GM23338 (cell line): ENCODE results near the gene PHYKPL. TPM values are rescaled to one million over a fixed set of nuclear protein-coding genes. Genes with fewer than 3 reads are reported as not detected.
A peak's percentile ranks its signal among the peaks of the same experiment; 100 is the strongest.

ENCODE experiments used
- ATAC-seq: fragments of 200-7000 bp; cut with Tn5 transposase; 3 replicates; pipeline ENCODE4 v1.9.1; 2020
- DNase-seq: peaks from one replicate; pipeline ENCODE4 v3.0.0-alpha.2; 2015; ENCODE audit warnings: low spot score
- H2AFZ ChIP-seq: fragments of 200-600 bp; sonication (generic); 2 replicates; pipeline ENCODE4 v1.8.0; 2016; ENCODE audit warnings: antibody characterized with exemption, mild to moderate bottlenecking, moderate library complexity
- H3F3A ChIP-seq: fragments of 200-600 bp; sonication (generic); replicated peaks from 2 replicates; pipeline ENCODE4 v1.8.0; 2017; ENCODE audit warnings: antibody characterized with exemption, mixed run types, low read depth
- H3K27ac ChIP-seq: fragments of 200-600 bp; sonication (generic); 2 replicates; pipeline ENCODE4 v1.6.1; 2016; ENCODE audit warnings: low read depth
- H3K27me3 ChIP-seq: fragments of 200-600 bp; sonication (generic); 2 replicates; pipeline ENCODE4 v1.8.0; 2016; ENCODE audit warnings: mild to moderate bottlenecking, mixed run types, moderate library complexity; ENCODE audit not compliant: insufficient read depth
- H3K36me3 ChIP-seq: fragments of 200-600 bp; sonication (generic); 2 replicates; pipeline ENCODE4 v1.8.0; 2016; ENCODE audit warnings: mild to moderate bottlenecking; ENCODE audit not compliant: insufficient read depth
- H3K4me1 ChIP-seq: fragments of 200-600 bp; sonication (generic); 2 replicates; pipeline ENCODE4 v1.8.0; 2016; ENCODE audit warnings: mild to moderate bottlenecking, moderate library complexity; ENCODE audit not compliant: insufficient read depth
- H3K4me2 ChIP-seq: fragments of 200-600 bp; sonication (generic); 2 replicates; pipeline ENCODE4 v1.7.1; 2017; ENCODE audit warnings: mixed run types
- H3K4me3 ChIP-seq: fragments of 200-600 bp; sonication (generic); 2 replicates; pipeline ENCODE4 v1.6.1; 2016; ENCODE audit warnings: mixed run types
- H3K79me2 ChIP-seq: fragments of 200-600 bp; sonication (generic); replicated peaks from 2 replicates; pipeline ENCODE4 v1.8.0; 2017; ENCODE audit warnings: mild to moderate bottlenecking; ENCODE audit not compliant: insufficient read depth
- H3K9me2 ChIP-seq: fragments of 200-600 bp; sonication (generic); 2 replicates; pipeline ENCODE4 v1.8.0; 2017; ENCODE audit not compliant: insufficient read depth
- H4K20me1 ChIP-seq: fragments of 200-600 bp; sonication (generic); replicated peaks from 2 replicates; pipeline ENCODE4 v1.8.0; 2017; ENCODE audit warnings: mild to moderate bottlenecking; ENCODE audit not compliant: insufficient read depth
- H3K27ac Mint-ChIP-seq: 2 replicates; pipeline ENCODE4 v1.8.0; 2020; ENCODE audit warnings: inconsistent platforms, mild to moderate bottlenecking, moderate library complexity, mixed read lengths
- H3K27me3 Mint-ChIP-seq: 3 replicates; pipeline ENCODE4 v1.8.0; 2022; ENCODE audit warnings: low read depth, mild to moderate bottlenecking, moderate library complexity, mixed read lengths, inconsistent platforms; ENCODE audit not compliant: insufficient read depth, poor library complexity
- H3K36me3 Mint-ChIP-seq: 3 replicates; pipeline ENCODE4 v1.8.0; 2021; ENCODE audit warnings: low read depth, mild to moderate bottlenecking, inconsistent platforms, moderate library complexity, mixed read lengths
- H3K4me1 Mint-ChIP-seq: 3 replicates; pipeline ENCODE4 v1.8.0; 2020; ENCODE audit warnings: mild to moderate bottlenecking, inconsistent platforms, mixed read lengths
- H3K4me3 Mint-ChIP-seq: 3 replicates; pipeline ENCODE4 v1.8.0; 2021; ENCODE audit warnings: moderate library complexity, mild to moderate bottlenecking, inconsistent platforms, mixed read lengths
- H3K9me3 Mint-ChIP-seq: 3 replicates; pipeline ENCODE4 v1.8.0; 2020; ENCODE audit warnings: moderate library complexity, mild to moderate bottlenecking, inconsistent platforms, mixed read lengths
- CREB1 ChIP-seq: fragments of 250-450 bp; sonication (Bioruptor Pico); IDR thresholded peaks from 2 replicates; pipeline ENCODE4 v1.5.0; 2020; ENCODE audit warnings: low read depth, mild to moderate bottlenecking, moderate library complexity
- CTCF ChIP-seq, 2 experiments: fragments of 200-600 bp in 1 of 2; sonication (generic) in 1 of 2; conservative IDR thresholded peaks; 2 replicates each; pipeline versions ENCODE4 v1.5.1 to v1.6.1; 2016 to 2017; ENCODE audit warnings: antibody characterized with exemption in 2 of 2, low read depth in 2 of 2, mild to moderate bottlenecking in 2 of 2, moderate library complexity in 1 of 2
- EZH2phosphoT487 ChIP-seq: fragments of 200-600 bp; sonication (generic); IDR thresholded peaks from one replicate; pipeline ENCODE4 v1.8.1; 2018; ENCODE audit warnings: antibody characterized with exemption; ENCODE audit not compliant: unreplicated experiment
- POLR2AphosphoS5 ChIP-seq: IDR thresholded peaks from 2 replicates; pipeline ENCODE4 v1.6.1; 2016; ENCODE audit warnings: antibody characterized with exemption, low read depth
- STAT1 ChIP-seq: IDR thresholded peaks from one replicate; pipeline ENCODE4 v1.6.1; 2016; ENCODE audit warnings: antibody characterized with exemption; ENCODE audit not compliant: unreplicated experiment
- ZNF114 ChIP-seq: fragments of 250-450 bp; sonication (Bioruptor Pico); IDR thresholded peaks from 2 replicates; pipeline ENCODE4 v1.5.0; 2020; ENCODE audit warnings: mild to moderate bottlenecking, moderate library complexity
- polyA plus RNA-seq: library from polyadenylated mRNA; unstranded; fragments of >200 nt; fragmentation: Nextera tagmentation; extraction: Ambion mirVana; gene quantifications from 2 replicates; pipeline ENCODE4 v1.2.1, GENCODE V29; 2016
- total RNA-seq: library from RNA; depleted of rRNA; stranded (reverse); fragments of >200 nt; shearing (Covaris generic); gene quantifications from 2 replicates; pipeline ENCODE4 v1.2.3, GENCODE V29; 2014
- TF ChIP-seq, protein P1 (sequence below): IDR thresholded peaks from 2 replicates; pipeline ENCODE4 v1.6.1; 2016; ENCODE audit warnings: antibody characterized with exemption
- TF ChIP-seq, protein P2 (sequence below): fragments of 250-450 bp; sonication (Bioruptor Pico); IDR thresholded peaks from 2 replicates; pipeline ENCODE4 v1.5.0; 2020; ENCODE audit warnings: mild to moderate bottlenecking, moderate library complexity

The PHYKPL gene
- total and polyA plus RNA-seq, 2 experiments from 2014 or later = 15.9 to 20.8 TPM

- Histone ChIP-seq H3K4me2 (no peak overlapping the region), H3K36me3 (no peaks in the 10 kb centered on the region), H3K79me2 (no peaks in the 10 kb centered on the region), H4K20me1 (no peaks in the 10 kb centered on the region), H2AFZ (peak overlapping the region; percentile 23; the same call in 1 of the 2 replicates), H3K9me2 (no peaks in the 10 kb centered on the region), H3F3A (peaks cover 16% of the 10 kb centered on the region; the same call in 1 of the 2 replicates), H3K4me3 (no peak overlapping the region), H3K27ac (peak overlapping the region; percentile 7; the same call in 1 of the 2 replicates), H3K4me1 (peaks cover 26% of the 10 kb centered on the region), H3K27me3 (no peaks in the 10 kb centered on the region)
- peaks cover 22% of the 10 kb centered on the region for H3K36me3 Mint-ChIP-seq
- DNase-seq = peak; percentile 72
- TF ChIP-seq CTCF (conservative IDR thresholded peaks at IDR 0.05; ENCODE audit: low read depth in 2 of 2) = peak; percentile 39 to 56
- TF ChIP-seq CREB1 (CRISPR knock-in tag) = no peak
- peaks cover 29% of the 10 kb centered on the region for H3K4me1 Mint-ChIP-seq
- no peak overlapping the region for H3K4me3 Mint-ChIP-seq
- H3K27ac Mint-ChIP-seq = peak overlapping the region; percentile 62; the same call in 1 of the 2 replicates
- H3K9me3 Mint-ChIP-seq = peaks cover 26% of the 10 kb centered on the region
- ATAC-seq = peak; percentile 37
- peaks cover 12% of the 10 kb centered on the region for H3K27me3 Mint-ChIP-seq
These were observed 55.0 kb downstream of the PHYKPL start for GRCh38 chr5:178177569-178177968.

DNA sequence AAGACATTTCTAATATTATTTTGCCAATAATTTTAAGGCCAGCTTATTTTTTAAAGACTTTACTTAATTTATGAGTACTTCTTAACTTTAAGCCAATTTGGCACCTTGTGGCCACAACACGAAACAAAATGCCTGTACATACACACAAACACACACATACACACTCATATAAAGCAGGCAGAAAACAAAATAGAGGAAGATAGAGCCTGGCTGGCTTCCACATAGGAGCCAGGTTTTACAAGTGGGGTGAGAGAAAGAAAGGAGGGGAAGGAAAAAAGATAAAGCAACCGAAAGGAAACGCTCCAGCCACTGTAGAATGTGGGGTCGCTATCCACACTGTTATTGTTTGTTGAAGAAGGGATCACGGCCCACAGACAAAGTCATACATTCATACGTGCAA lies 55.8 kb downstream of the PHYKPL start:
- no peak overlapping the region for H3K4me3 ChIP-seq
- H3F3A ChIP-seq = peaks cover 14% of the 10 kb centered on the region; the same call in 1 of the 2 replicates
- no peak overlapping the region for H3K4me2 ChIP-seq
- no peak overlapping the region; the same call in 1 of the 2 replicates for H3K27ac Mint-ChIP-seq
- peaks cover 22% of the 10 kb centered on the region for H3K4me1 Mint-ChIP-seq
- H3K4me3 Mint-ChIP-seq = no peak overlapping the region
- no peaks in the 10 kb centered on the region for H4K20me1 ChIP-seq
- H3K27me3 Mint-ChIP-seq = peaks cover 11% of the 10 kb centered on the region
- no peak overlapping the region; the same call in 1 of the 2 replicates for H3K27ac ChIP-seq
- DNase-seq (no peak), ATAC-seq (no peak)
- peaks cover 19% of the 10 kb centered on the region for H3K4me1 ChIP-seq
- H3K79me2 ChIP-seq = no peaks in the 10 kb centered on the region
- H3K9me2 ChIP-seq = no peaks in the 10 kb centered on the region
- H3K9me3 Mint-ChIP-seq = peaks cover 18% of the 10 kb centered on the region
- TF ChIP-seq ZNF114 (CRISPR knock-in tag) (no peak), STAT1 (no peak), EZH2phosphoT487 (no peak), POLR2AphosphoS5 (no peak), CTCF (conservative IDR thresholded peaks at IDR 0.05; ENCODE audit: low read depth in 2 of 2) (no peak)
- TF ChIP-seq, protein P1, sequence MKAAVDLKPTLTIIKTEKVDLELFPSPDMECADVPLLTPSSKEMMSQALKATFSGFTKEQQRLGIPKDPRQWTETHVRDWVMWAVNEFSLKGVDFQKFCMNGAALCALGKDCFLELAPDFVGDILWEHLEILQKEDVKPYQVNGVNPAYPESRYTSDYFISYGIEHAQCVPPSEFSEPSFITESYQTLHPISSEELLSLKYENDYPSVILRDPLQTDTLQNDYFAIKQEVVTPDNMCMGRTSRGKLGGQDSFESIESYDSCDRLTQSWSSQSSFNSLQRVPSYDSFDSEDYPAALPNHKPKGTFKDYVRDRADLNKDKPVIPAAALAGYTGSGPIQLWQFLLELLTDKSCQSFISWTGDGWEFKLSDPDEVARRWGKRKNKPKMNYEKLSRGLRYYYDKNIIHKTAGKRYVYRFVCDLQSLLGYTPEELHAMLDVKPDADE = no peak
- TF ChIP-seq, protein P2, sequence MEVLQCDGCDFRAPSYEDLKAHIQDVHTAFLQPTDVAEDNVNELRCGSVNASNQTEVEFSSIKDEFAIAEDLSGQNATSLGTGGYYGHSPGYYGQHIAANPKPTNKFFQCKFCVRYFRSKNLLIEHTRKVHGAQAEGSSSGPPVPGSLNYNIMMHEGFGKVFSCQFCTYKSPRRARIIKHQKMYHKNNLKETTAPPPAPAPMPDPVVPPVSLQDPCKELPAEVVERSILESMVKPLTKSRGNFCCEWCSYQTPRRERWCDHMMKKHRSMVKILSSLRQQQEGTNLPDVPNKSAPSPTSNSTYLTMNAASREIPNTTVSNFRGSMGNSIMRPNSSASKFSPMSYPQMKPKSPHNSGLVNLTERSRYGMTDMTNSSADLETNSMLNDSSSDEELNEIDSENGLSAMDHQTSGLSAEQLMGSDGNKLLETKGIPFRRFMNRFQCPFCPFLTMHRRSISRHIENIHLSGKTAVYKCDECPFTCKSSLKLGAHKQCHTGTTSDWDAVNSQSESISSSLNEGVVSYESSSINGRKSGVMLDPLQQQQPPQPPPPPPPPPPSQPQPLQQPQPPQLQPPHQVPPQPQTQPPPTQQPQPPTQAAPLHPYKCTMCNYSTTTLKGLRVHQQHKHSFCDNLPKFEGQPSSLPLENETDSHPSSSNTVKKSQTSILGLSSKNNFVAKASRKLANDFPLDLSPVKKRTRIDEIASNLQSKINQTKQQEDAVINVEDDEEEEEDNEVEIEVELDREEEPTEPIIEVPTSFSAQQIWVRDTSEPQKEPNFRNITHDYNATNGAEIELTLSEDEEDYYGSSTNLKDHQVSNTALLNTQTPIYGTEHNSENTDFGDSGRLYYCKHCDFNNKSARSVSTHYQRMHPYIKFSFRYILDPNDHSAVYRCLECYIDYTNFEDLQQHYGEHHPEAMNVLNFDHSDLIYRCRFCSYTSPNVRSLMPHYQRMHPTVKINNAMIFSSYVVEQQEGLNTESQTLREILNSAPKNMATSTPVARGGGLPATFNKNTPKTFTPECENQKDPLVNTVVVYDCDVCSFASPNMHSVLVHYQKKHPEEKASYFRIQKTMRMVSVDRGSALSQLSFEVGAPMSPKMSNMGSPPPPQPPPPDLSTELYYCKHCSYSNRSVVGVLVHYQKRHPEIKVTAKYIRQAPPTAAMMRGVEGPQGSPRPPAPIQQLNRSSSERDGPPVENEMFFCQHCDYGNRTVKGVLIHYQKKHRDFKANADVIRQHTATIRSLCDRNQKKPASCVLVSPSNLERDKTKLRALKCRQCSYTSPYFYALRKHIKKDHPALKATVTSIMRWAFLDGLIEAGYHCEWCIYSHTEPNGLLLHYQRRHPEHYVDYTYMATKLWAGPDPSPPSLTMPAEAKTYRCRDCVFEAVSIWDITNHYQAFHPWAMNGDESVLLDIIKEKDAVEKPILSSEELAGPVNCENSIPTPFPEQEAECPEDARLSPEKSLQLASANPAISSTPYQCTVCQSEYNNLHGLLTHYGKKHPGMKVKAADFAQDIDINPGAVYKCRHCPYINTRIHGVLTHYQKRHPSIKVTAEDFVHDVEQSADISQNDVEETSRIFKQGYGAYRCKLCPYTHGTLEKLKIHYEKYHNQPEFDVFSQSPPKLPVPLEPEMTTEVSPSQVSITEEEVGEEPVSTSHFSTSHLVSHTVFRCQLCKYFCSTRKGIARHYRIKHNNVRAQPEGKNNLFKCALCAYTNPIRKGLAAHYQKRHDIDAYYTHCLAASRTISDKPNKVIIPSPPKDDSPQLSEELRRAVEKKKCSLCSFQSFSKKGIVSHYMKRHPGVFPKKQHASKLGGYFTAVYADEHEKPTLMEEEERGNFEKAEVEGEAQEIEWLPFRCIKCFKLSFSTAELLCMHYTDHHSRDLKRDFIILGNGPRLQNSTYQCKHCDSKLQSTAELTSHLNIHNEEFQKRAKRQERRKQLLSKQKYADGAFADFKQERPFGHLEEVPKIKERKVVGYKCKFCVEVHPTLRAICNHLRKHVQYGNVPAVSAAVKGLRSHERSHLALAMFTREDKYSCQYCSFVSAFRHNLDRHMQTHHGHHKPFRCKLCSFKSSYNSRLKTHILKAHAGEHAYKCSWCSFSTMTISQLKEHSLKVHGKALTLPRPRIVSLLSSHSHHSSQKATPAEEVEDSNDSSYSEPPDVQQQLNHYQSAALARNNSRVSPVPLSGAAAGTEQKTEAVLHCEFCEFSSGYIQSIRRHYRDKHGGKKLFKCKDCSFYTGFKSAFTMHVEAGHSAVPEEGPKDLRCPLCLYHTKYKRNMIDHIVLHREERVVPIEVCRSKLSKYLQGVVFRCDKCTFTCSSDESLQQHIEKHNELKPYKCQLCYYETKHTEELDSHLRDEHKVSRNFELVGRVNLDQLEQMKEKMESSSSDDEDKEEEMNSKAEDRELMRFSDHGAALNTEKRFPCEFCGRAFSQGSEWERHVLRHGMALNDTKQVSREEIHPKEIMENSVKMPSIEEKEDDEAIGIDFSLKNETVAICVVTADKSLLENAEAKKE = no peak
- peaks cover 16% of the 10 kb centered on the region for H3K36me3 Mint-ChIP-seq
- no peaks in the 10 kb centered on the region for H3K36me3 ChIP-seq
- H3K27me3 ChIP-seq = no peaks in the 10 kb centered on the region
- H2AFZ ChIP-seq = no peak overlapping the region
